IPS-11a (cell line): ENCODE measurements around the gene UBE2M.

Source experiments
- H3K4me3 ChIP-seq: one replicate; pipeline ENCODE4 v1.5.1; 2013; ENCODE audit warnings: low read depth, low read length, control low read depth

UBE2M gene

GRCh38 chr19:58571575-58571947 lies 13.2 kb upstream of the UBE2M start:
- no peak overlapping the region for H3K4me3 ChIP-seq

GRCh38 chr19:58570770-58571574 lies 12.6 kb upstream of the UBE2M start:
- no peak overlapping the region for H3K4me3 ChIP-seq

GRCh38 chr19:58569943-58570670 lies 11.7 kb upstream of the UBE2M start:
- no peak overlapping the region for H3K4me3 ChIP-seq

GRCh38 chr19:58569191-58569942 lies 11.0 kb upstream of the UBE2M start:
- H3K4me3 ChIP-seq = no peak overlapping the region

- no peak overlapping the region for H3K4me3 ChIP-seq
These were observed 10.2 kb upstream of the UBE2M start for GRCh38 chr19:58568453-58569130.

GRCh38 chr19:58566989-58567388 lies 8.6 kb upstream of the UBE2M start:
- H3K4me3 ChIP-seq = no peak overlapping the region

- H3K4me3 ChIP-seq = no peak overlapping the region
These were observed 5.4 kb upstream of the UBE2M start for GRCh38 chr19:58563823-58564222.

GRCh38 chr19:58563034-58563573 lies 4.7 kb upstream of the UBE2M start:
- H3K4me3 ChIP-seq = no peak overlapping the region

GRCh38 chr19:58562122-58563033 lies 4.0 kb upstream of the UBE2M start:
- H3K4me3 ChIP-seq = no peak overlapping the region

GRCh38 chr19:58561373-58562121 lies 3.1 kb upstream of the UBE2M start:
- H3K4me3 ChIP-seq = no peak overlapping the region

- H3K4me3 ChIP-seq = no peak overlapping the region
These were observed 2.5 kb upstream of the UBE2M start for GRCh38 chr19:58560921-58561320.

GRCh38 chr19:58560007-58560887 lies 1.8 kb upstream of the UBE2M start:
- peak overlapping the region; percentile 60 for H3K4me3 ChIP-seq

GRCh38 chr19:58559275-58560006 lies 1.0 kb upstream of the UBE2M start:
- H3K4me3 ChIP-seq = peak overlapping the region; percentile 60

GRCh38 chr19:58558623-58559274 lies 338 bp upstream of the UBE2M start:
- H3K4me3 ChIP-seq = peak overlapping the region; percentile 60

GRCh38 chr19:58557221-58558065 lies 968 bp downstream of the UBE2M start:
- H3K4me3 ChIP-seq = peak overlapping the region; percentile 60

GRCh38 chr19:58556622-58557220 lies 1.7 kb downstream of the UBE2M start:
- no peak overlapping the region for H3K4me3 ChIP-seq
